PC-9 (cell line): ENCODE data around the gene MTCL1.

Experiments
- CTCF ChIP-seq: fragments of 200-600 bp; sonication (generic); conservative IDR thresholded peaks from 2 replicates; pipeline ENCODE4 v1.6.1; 2017; ENCODE audit warnings: mixed run types, antibody characterized with exemption, mild to moderate bottlenecking, moderate library complexity
- EZH2 ChIP-seq: fragments of 200-600 bp; sonication (generic); IDR thresholded peaks from 2 replicates; pipeline ENCODE4 v1.8.0; 2017; ENCODE audit warnings: antibody characterized with exemption, low read depth

GRCh38 chr18:8760984-8761383, 55.6 kb downstream of the MTCL1 start:
- TF ChIP-seq CTCF, result no peak
- TF ChIP-seq EZH2, result no peak
